Stimulated activated CD8-positive, alpha-beta memory T cell treated with anti-CD3 and anti-CD28 coated beads, Interleukin-4, amount 100 ng/mL, for 48 hours (primary cell): ENCODE measurements around the gene OR13A1.
"Not testable (repeated sequence)": the region's sequence is repeated elsewhere in the genome, so short reads cannot be mapped to it uniquely, and the experiment has no call there.

Experiments
- DNase-seq: peaks from one replicate; pipeline ENCODE4 v3.0.0-alpha.2; 2020

OR13A1 gene

GRCh38 chr10:45280113-45280760, 35.2 kb downstream of the OR13A1 start:
- no peak for DNase-seq

- no peak for DNase-seq
These were observed 35.7 kb downstream of the OR13A1 start for GRCh38 chr10:45279682-45280081.

GRCh38 chr10:45278860-45279498, 36.4 kb downstream of the OR13A1 start:
- DNase-seq = no peak

- not testable (repeated sequence) for DNase-seq
These were observed 39.3 kb downstream of the OR13A1 start for GRCh38 chr10:45276146-45276545.

- DNase-seq = no peak
These were observed 41.0 kb downstream of the OR13A1 start for GRCh38 chr10:45274364-45274763.

- not testable (repeated sequence) for DNase-seq
These were observed 47.6 kb downstream of the OR13A1 start for GRCh38 chr10:45267777-45268176.

DNA sequence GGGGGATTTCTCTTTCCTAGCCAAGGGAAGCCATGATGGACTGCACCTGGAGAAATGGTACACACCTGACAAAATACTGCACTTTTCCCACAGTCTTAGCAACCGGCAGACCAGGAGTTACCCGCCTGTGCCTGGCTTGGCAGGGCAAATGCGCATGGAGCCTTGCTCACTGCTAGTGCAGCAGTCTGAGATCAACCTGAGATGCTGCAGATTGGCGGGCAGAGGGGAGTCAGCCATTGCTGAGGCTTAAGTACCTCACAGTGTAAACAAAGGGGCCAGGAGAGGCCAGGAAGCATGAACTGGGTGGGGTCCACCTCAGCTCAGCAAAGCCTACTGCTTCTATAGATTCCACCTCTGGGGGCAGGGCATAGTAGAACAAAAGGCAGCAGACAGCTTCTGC, 49.4 kb downstream of the OR13A1 start:
- no peak for DNase-seq

DNA sequence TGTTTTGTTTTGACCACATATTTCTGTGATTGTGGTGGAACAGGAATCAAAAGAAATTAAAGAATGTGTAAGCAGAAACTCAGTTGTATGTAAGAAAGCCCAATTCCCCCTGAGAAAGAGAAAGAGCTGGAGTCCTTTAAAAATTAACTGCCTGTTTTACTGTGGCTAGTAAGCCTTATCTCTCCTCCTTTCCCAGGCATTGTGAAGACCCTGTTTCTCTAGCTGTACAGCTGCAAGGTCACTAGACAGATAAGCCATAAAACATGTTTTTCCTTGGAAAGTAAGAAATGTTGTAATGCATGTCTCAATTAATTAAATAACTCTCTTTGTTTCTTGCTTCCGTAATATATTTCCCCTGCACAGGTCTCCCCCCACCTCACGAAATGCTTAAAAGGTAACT, 53.5 kb downstream of the OR13A1 start:
- DNase-seq = no peak

DNA sequence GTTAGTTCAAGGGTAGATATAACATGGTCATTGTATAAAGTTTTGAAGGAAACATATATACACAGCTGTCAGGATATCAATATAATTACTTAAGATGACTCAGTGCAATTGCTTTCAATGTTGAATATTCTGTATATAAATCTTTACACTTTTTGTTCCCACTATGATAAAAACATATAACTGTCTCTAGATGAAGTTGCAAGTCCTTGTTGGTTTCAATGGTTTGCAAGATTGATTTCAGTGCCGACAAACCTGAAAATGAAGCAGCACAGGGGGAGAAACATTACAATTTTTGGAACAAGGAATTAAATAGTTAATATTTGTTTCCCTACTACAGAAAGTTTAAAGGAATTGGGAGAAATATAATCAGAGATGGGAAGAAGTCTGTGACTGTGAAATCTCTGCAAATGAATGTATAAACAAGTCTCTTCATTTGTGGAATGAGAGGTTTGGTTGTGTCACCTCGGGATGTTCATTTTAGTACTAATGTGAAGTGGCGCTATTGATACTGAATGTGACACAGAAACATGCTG, 54.1 kb downstream of the OR13A1 start:
- no peak for DNase-seq

DNA sequence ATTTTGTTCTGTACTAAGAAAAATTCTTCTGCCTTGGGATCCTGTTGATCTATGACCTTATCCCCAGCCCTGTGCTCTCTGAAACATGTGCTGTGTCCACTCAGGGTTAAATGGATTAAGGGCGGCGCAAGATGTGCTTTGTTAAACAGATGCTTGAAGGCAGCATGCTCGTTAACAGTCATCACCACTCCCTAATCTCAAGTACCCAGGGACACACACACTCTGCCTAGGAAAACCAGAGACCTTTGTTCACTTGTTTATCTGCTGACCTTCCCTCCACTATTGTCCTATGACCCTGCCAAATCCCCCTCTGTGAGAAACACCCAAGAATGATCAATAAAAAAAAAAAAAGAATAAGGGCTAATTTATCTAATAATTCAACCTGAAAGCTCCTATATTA, 54.8 kb downstream of the OR13A1 start:
- DNase-seq = not testable (repeated sequence)

GRCh38 chr10:45259786-45260495, 55.5 kb downstream of the OR13A1 start:
- DNase-seq = not testable (repeated sequence)

GRCh38 chr10:45257600-45257999, 57.8 kb downstream of the OR13A1 start:
- no peak for DNase-seq

DNA sequence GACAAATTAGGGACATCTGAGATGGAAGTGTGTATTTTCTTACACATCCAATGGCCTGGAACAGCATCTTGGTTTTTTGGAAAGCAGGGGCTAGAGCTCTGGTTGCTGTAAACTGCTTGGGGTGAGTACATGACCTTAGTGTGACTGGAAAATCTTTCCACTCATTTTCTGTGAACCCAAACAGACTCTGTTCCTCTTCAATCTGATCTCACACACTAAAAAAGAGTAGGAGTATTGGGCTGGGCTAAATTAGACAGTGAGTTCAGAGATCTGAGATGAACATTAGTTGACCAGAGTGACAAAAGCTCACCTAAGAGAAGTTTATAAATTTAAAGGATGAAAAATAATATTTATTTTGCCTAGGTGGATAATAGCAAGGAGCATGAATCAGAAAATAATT, 59.2 kb downstream of the OR13A1 start:
- DNase-seq = no peak

DNA sequence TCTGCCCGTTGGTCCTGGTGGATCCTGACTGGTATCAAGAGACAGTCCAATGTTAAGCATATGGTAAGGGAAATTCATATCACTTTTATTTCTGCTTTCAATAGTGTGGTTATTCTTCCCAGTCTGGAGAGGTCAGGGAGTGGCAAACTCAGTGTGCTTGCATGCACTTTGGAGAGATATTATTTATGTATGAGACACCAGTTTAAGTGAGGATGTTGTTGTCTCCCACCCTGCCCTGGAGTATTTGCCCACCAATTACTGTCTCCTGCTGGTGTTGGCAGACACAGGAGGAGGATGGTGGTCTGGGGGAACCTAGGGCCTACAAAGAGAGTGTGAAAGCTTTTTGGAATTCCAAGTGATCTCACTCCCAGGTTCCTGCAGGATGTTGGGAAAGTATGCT, 59.7 kb downstream of the OR13A1 start:
- no peak for DNase-seq

GRCh38 chr10:45254892-45255291, 60.5 kb downstream of the OR13A1 start:
- no peak for DNase-seq

- DNase-seq = no peak
These were observed 62.1 kb downstream of the OR13A1 start for GRCh38 chr10:45253183-45253914.
